IMR-90 (cell line): ENCODE data around the gene SLC35G6. TPM values are rescaled to one million over a fixed set of nuclear protein-coding genes. Genes with fewer than 3 reads are reported as not detected.

Experiments
- ATAC-seq: fragments of 200-7000 bp; cut with Tn5 transposase; 2 replicates; pipeline ENCODE4 v1.9.1; 2020; ENCODE audit warnings: low read depth, mild to moderate bottlenecking, moderate library complexity
- BruUV-seq: library from RNA; stranded (reverse); fragments of 400-500 nt; replicated peaks from 2 replicates; lab custom pipeline; 2021; lab: Mats Ljungman, UMichigan
- CTCF ChIA-PET: fragments of 300-600 bp; formaldehyde crosslinking; extraction: SDS; loops from one replicate; lab custom pipeline; 2021; ENCODE audit warnings: antibody characterized with exemption; lab: Yijun Ruan, JAX
- POLR2A ChIA-PET: fragments of 300-600 bp; sonication (Branson Sonifier 250); formaldehyde crosslinking; loops from one replicate; lab custom pipeline; 2022; ENCODE audit warnings: antibody characterized with exemption; ENCODE audit not compliant: unreplicated experiment; lab: Charles Lee
- DNase-seq: peaks from one replicate; pipeline ENCODE4 v3.0.0; 2013
- H2AFZ ChIP-seq: replicated peaks from 2 replicates; pipeline ENCODE3; 2013; ENCODE audit warnings: low read length, mild to moderate bottlenecking; ENCODE audit not compliant: poor library complexity
- H2AK5ac ChIP-seq: 2 replicates; pipeline ENCODE4 v1.6.1; 2013; ENCODE audit warnings: low read depth, low read length, inconsistent platforms
- H2AK9ac ChIP-seq: replicated peaks from 2 replicates; pipeline ENCODE3; 2013; ENCODE audit warnings: mild to moderate bottlenecking, low read depth, low read length, moderate library complexity; ENCODE audit not compliant: poor library complexity
- H2BK120ac ChIP-seq: 2 replicates; pipeline ENCODE4 v1.6.1; 2013; ENCODE audit warnings: low read depth, low read length, inconsistent platforms
- H2BK15ac ChIP-seq: 3 replicates; pipeline ENCODE4 v1.6.1; 2013; ENCODE audit warnings: low read depth, low read length, inconsistent platforms
- H2BK20ac ChIP-seq: 2 replicates; pipeline ENCODE4 v1.6.1; 2013; ENCODE audit warnings: low read depth, mild to moderate bottlenecking, inconsistent platforms, low read length, moderate library complexity
- H2BK5ac ChIP-seq: 2 replicates; pipeline ENCODE4 v1.6.1; 2013; ENCODE audit warnings: mild to moderate bottlenecking, low read depth, low read length, inconsistent platforms; ENCODE audit not compliant: poor library complexity, severe bottlenecking
- H3K14ac ChIP-seq: replicated peaks from 2 replicates; pipeline ENCODE4 v1.6.1; 2013; ENCODE audit warnings: low read depth, low read length, inconsistent platforms
- H3K18ac ChIP-seq: 2 replicates; pipeline ENCODE4 v1.6.1; 2013; ENCODE audit warnings: low read depth, low read length, control low read depth
- H3K23ac ChIP-seq: 2 replicates; pipeline ENCODE4 v1.6.1; 2013; ENCODE audit warnings: low read depth, low read length, inconsistent platforms
- H3K27ac ChIP-seq: 2 replicates; pipeline ENCODE4 v1.5.1; 2013; ENCODE audit warnings: mild to moderate bottlenecking, control low read depth, low read length; ENCODE audit not compliant: insufficient read depth
- H3K27me3 ChIP-seq: 2 replicates; pipeline ENCODE4 v1.6.1; 2013; ENCODE audit warnings: low read length; ENCODE audit not compliant: control insufficient read depth, insufficient read depth
- H3K36me3 ChIP-seq: 2 replicates; pipeline ENCODE4 v1.6.1; 2013; ENCODE audit warnings: low read length, mixed read lengths; ENCODE audit not compliant: control insufficient read depth, insufficient read depth
- H3K4ac ChIP-seq: 2 replicates; pipeline ENCODE4 v1.6.1; 2013; ENCODE audit warnings: low read depth, low read length, inconsistent platforms
- H3K4me1 ChIP-seq: 2 replicates; pipeline ENCODE4 v1.6.1; 2013; ENCODE audit warnings: low read length, mixed read lengths; ENCODE audit not compliant: control insufficient read depth, insufficient read depth
- H3K4me2 ChIP-seq: 2 replicates; pipeline ENCODE4 v1.6.1; 2013; ENCODE audit warnings: low read depth, mild to moderate bottlenecking, control low read depth, low read length, moderate library complexity
- H3K4me3 ChIP-seq: 2 replicates; pipeline ENCODE4 v1.5.1; 2013; ENCODE audit warnings: low read depth, mild to moderate bottlenecking, control low read depth, low read length, moderate library complexity; ENCODE audit not compliant: insufficient read depth
- H3K56ac ChIP-seq: 2 replicates; pipeline ENCODE4 v1.6.1; 2013; ENCODE audit warnings: low read length, inconsistent platforms; ENCODE audit not compliant: insufficient read depth; ENCODE audit errors: extremely low read depth
- H3K79me1 ChIP-seq, 2 experiments: 2 replicates each; pipeline ENCODE4 v1.6.1; 2013; ENCODE audit warnings: low read length in 2 of 2, inconsistent platforms in 1 of 2, low read depth in 1 of 2
- H3K9ac ChIP-seq: 2 replicates; pipeline ENCODE4 v1.6.1; 2013; ENCODE audit warnings: low read depth, low read length, control low read depth
- H3K9me1 ChIP-seq: 2 replicates; pipeline ENCODE4 v1.6.1; 2013; ENCODE audit warnings: low read length, inconsistent platforms; ENCODE audit not compliant: insufficient read depth
- H3K9me3 ChIP-seq: 2 replicates; pipeline ENCODE4 v1.6.1; 2013; ENCODE audit warnings: low read length; ENCODE audit not compliant: control insufficient read depth, insufficient read depth
- H4K20me1 ChIP-seq: 2 replicates; pipeline ENCODE4 v1.6.1; 2013; ENCODE audit warnings: low read length, inconsistent platforms; ENCODE audit not compliant: insufficient read depth
- H4K5ac ChIP-seq: 2 replicates; pipeline ENCODE4 v1.6.1; 2013; ENCODE audit warnings: mild to moderate bottlenecking, low read depth, low read length, control low read depth
- H4K8ac ChIP-seq, 2 experiments: 2 replicates each; pipeline ENCODE4 v1.6.1; 2013; ENCODE audit warnings: low read depth in 2 of 2, low read length in 2 of 2, control low read depth in 1 of 2, inconsistent platforms in 1 of 2
- H4K91ac ChIP-seq: 2 replicates; pipeline ENCODE4 v1.6.1; 2013; ENCODE audit warnings: low read depth, low read length, inconsistent platforms; ENCODE audit not compliant: insufficient read depth
- BHLHE40 ChIP-seq: fragments of 150-350 bp; IDR thresholded peaks from 2 replicates; pipeline ENCODE4 v1.6.1; 2016; ENCODE audit warnings: mild to moderate bottlenecking, low read depth, low read length
- CHD1 ChIP-seq: IDR thresholded peaks from 2 replicates; pipeline ENCODE4 v1.6.1; 2012; ENCODE audit warnings: low read depth, low read length, improper control_type of control experiment
- MAZ ChIP-seq: IDR thresholded peaks from 2 replicates; pipeline ENCODE4 v1.6.1; 2012; ENCODE audit warnings: low read depth, mild to moderate bottlenecking, low read length, improper control_type of control experiment, moderate library complexity, borderline replicate concordance
- MXI1 ChIP-seq: IDR thresholded peaks from 2 replicates; pipeline ENCODE4 v1.6.1; 2012; ENCODE audit warnings: low read depth, mild to moderate bottlenecking, low read length, moderate library complexity, borderline replicate concordance
- RAD21 ChIP-seq: IDR thresholded peaks from 2 replicates; pipeline ENCODE4 v1.6.1; 2012; ENCODE audit warnings: low read length, improper control_type of control experiment
- RCOR1 ChIP-seq: IDR thresholded peaks from 2 replicates; pipeline ENCODE4 v1.6.1; 2012; ENCODE audit warnings: mild to moderate bottlenecking, low read length, improper control_type of control experiment; ENCODE audit not compliant: insufficient replicate concordance
- USF2 ChIP-seq: fragments of 150-350 bp; IDR thresholded peaks from 2 replicates; pipeline ENCODE4 v1.6.1; 2017; ENCODE audit warnings: mild to moderate bottlenecking, antibody characterized with exemption, low read length, low read depth
- WGBS, 2 experiments: methylation state at CpG; one replicate each; pipeline versions ENCODE4 v1.1.5 to v1.1.7; 2013; ENCODE audit warnings: missing lambda C conversion rate in 2 of 2; ENCODE audit not compliant: insufficient read length in 1 of 2; ENCODE audit errors: extremely low coverage in 2 of 2; 5-methylcytosine and 5-hydroxymethylcytosine counted together
- dilution Hi-C: fragments of 300-500 bp; cut with HindIII; formaldehyde crosslinking; loops from one replicate; pipeline ENCODE4 v1.14.3; 2018; ENCODE audit warnings: low sequenced_read_pairs; ENCODE audit not compliant: unreplicated experiment
- in situ Hi-C: fragments of 300-500 bp; cut with MboI; formaldehyde crosslinking; loops from 3 replicates; pipeline ENCODE4 v1.14.3; 2019; ENCODE audit warnings: low sequenced_read_pairs, inconsistent platforms, mixed read lengths
- intact Hi-C: fragments of 100-400 bp; cut with micrococcal nuclease; formaldehyde crosslinking; loops from 2 replicates; pipeline ENCODE4 v1.10.0; 2022
- polyA plus RNA-seq, 3 experiments: library from polyadenylated mRNA; depleted of rRNA; stranded (reverse); fragments of >200 nt; gene quantifications; 2 replicates each; pipeline ENCODE4 v1.2.3, GENCODE V29; 2012; ENCODE audit warnings: low replicate concordance in 1 of 3
- total RNA-seq: library from RNA; depleted of rRNA; stranded (reverse); fragments of >200 nt; gene quantifications from 2 replicates; pipeline ENCODE4 v1.2.3, GENCODE V29; 2012
- TF ChIP-seq, protein P1 (sequence below): conservative IDR thresholded peaks from 2 replicates; pipeline ENCODE4 v1.5.1; 2012; ENCODE audit warnings: mild to moderate bottlenecking, low read depth, low read length, improper control_type of control experiment

SLC35G6 gene
- total and polyA plus RNA-seq, 2 of the 4 experiments (the other 2 are of a cell fraction), result not detected

- ChIA-PET CTCF (no interaction called here), POLR2A (interaction anchor here (0.6 kb wide), 2 partner anchors 130 to 133 kb away, joined by 3 read pairs; no protein-coding TSS in a partner anchor)
- Histone ChIP-seq H3K23ac (peak overlapping the region; percentile 100), H3K4me2 (peak overlapping the region; percentile 93), H3K4me1 (peaks cover 13% of the 10 kb centered on the region), H2BK5ac (peak overlapping the region; percentile 100), H2BK20ac (peak overlapping the region; percentile 98), H2AK9ac (peak overlapping the region; percentile 100), H3K27me3 (no peaks in the 10 kb centered on the region), H3K9ac (peak overlapping the region; percentile 98), H3K4me3 (peak overlapping the region; percentile 73), H3K4ac (peak overlapping the region; percentile 100), H3K36me3 (no peaks in the 10 kb centered on the region), H3K18ac (peak overlapping the region; percentile 98), H2BK120ac (peak overlapping the region; percentile 100), H2AK5ac (peak overlapping the region; percentile 98), H3K27ac (peak overlapping the region; percentile 99), H3K79me1 (peaks cover 5 to 61% of the 10 kb centered on the region in 2 experiments; a peak in 3 of 4 replicates), H3K56ac (peak overlapping the region; percentile 100), H2AFZ (peak overlapping the region; percentile 97), H4K91ac (peak overlapping the region; percentile 100), H4K20me1 (peaks cover 36% of the 10 kb centered on the region), H3K14ac (peak overlapping the region; percentile 100), H4K5ac (peak overlapping the region; percentile 98), H2BK15ac (peak overlapping the region; percentile 100), H3K9me3 (no peaks in the 10 kb centered on the region), H3K9me1 (peaks cover 3% of the 10 kb centered on the region; the same call in 1 of the 2 replicates), H4K8ac (peak overlapping the region; percentile 91 to 99)
- dilution Hi-C loops, result no loop called here
- WGBS, 2 experiments, result 0% methylated on average over 19 of the region's 38 CpGs; no CpG with 5 or more reads in 1 of the 2 experiments
- peak; percentile 63 for ATAC-seq
- TF ChIP-seq CHD1 (peak; percentile 96), MAZ (peak; percentile 96), MXI1 (0 out of 2 replicates have a peak, but pooled peaks have one; percentile 14), USF2 (peak; percentile 23; the same call in 1 of the 2 replicates), RCOR1 (no peak), BHLHE40 (peak; percentile 49; the same call in 1 of the 2 replicates), RAD21 (peak; percentile 0; the same call in 1 of the 2 replicates)
- TF ChIP-seq, protein P1, sequence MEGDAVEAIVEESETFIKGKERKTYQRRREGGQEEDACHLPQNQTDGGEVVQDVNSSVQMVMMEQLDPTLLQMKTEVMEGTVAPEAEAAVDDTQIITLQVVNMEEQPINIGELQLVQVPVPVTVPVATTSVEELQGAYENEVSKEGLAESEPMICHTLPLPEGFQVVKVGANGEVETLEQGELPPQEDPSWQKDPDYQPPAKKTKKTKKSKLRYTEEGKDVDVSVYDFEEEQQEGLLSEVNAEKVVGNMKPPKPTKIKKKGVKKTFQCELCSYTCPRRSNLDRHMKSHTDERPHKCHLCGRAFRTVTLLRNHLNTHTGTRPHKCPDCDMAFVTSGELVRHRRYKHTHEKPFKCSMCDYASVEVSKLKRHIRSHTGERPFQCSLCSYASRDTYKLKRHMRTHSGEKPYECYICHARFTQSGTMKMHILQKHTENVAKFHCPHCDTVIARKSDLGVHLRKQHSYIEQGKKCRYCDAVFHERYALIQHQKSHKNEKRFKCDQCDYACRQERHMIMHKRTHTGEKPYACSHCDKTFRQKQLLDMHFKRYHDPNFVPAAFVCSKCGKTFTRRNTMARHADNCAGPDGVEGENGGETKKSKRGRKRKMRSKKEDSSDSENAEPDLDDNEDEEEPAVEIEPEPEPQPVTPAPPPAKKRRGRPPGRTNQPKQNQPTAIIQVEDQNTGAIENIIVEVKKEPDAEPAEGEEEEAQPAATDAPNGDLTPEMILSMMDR, result no peak
- intact Hi-C loops, result loop anchor here (1.0 to 5.0 kb wide), 3 partner anchors 78 to 204 kb away; partner anchors contain the start of genes SENP3, TMEM256, TP53 and WRAP53
- peak; percentile 93 for DNase-seq
- in situ Hi-C loops, result no loop called here
- TSS peak; percentile 70 for BruUV-seq
These were observed 2.2 kb downstream of the SLC35G6 start for GRCh38 chr17:7483255-7484066.
